ENCODE measurements around the gene DCTN4. TPM values are rescaled to one million over a fixed set of nuclear protein-coding genes. Genes with fewer than 3 reads are reported as not detected.
A peak's percentile ranks its signal among the peaks of the same experiment; 100 is the strongest.

The DCTN4 gene
- total RNA-seq, 1 donor, result 66.2 TPM

- Histone ChIP-seq H3K4me1 (ENCODE audit: insufficient read depth, low read length) (peaks cover 5% of the 10 kb centered on the region), H4K20me1 (ENCODE audit: insufficient read depth, low read length) (no peaks in the 10 kb centered on the region), H3K27ac (ENCODE audit: low read depth, low read length) (no peak overlapping the region), H3K4me2 (ENCODE audit: insufficient read depth, low read length) (no peak overlapping the region), H3K36me3 (ENCODE audit: insufficient read depth, low read length) (no peaks in the 10 kb centered on the region), H3K4me3 (ENCODE audit: insufficient read depth, low read length) (no peak overlapping the region), H3K79me2 (ENCODE audit: insufficient read depth, low read length) (no peaks in the 10 kb centered on the region), H3K9me3 (ENCODE audit: low read depth, low read length) (no peaks in the 10 kb centered on the region), H2AFZ (ENCODE audit: low read length) (no peak overlapping the region), H3K27me3 (ENCODE audit: insufficient read depth, low read length) (peaks cover 13% of the 10 kb centered on the region)
- DNase-seq (ENCODE audit: insufficient read length, low spot score, missing footprints), result peak; percentile 76
- TF ChIP-seq CTCF (IDR thresholded peaks at IDR 0.05; ENCODE audit: extremely low read depth, low read depth, low read length), result no peak
These were observed 98.5 kb downstream of the DCTN4 start for GRCh38 chr5:150660108-150660831.

DNA sequence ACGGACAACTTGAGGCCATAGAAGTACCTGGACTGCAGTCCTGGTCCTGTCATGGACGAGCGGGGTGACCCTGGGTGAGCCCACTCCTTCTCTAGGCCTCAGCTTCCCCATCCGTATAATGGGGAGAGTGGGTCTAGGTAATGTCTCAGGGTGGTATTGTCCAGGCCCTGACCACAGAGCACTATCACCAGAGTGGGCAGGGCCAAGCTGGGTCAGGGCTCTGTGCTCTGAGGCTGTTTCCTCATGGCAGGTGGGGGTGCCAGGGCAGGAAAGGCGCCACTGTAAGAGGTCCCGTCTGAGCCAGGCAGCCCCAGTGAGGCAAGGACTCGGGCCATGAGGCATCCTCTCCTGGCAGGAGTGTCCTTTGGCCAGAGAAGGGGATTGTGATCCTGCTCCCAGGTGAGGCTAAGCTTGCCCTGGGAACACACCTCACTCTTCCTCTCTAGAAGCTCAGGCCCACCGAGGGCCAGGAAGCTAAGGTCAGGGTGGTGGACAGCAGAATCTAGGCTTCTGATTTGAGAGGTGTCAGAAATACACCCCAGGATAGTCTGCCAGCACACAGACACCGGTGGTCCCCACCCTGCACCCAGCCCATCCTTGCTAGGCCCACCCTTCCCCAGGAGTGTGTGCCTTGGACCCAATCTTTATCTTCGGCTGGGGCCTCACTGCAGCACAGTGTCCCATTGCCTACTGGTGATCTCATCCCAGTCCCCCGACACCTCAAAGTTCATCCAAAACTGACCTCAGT lies 99.3 kb downstream of the DCTN4 start:
- no peaks in the 10 kb centered on the region for H4K20me1 ChIP-seq (ENCODE audit: insufficient read depth, low read length)
- no peak overlapping the region for H3K4me2 ChIP-seq (ENCODE audit: insufficient read depth, low read length)
- TF ChIP-seq CTCF (IDR thresholded peaks at IDR 0.05; ENCODE audit: extremely low read depth, low read depth, low read length), result no peak
- no peaks in the 10 kb centered on the region for H3K79me2 ChIP-seq (ENCODE audit: insufficient read depth, low read length)
- H3K27ac ChIP-seq (ENCODE audit: low read depth, low read length), result no peak overlapping the region
- no peak overlapping the region for H3K4me3 ChIP-seq (ENCODE audit: insufficient read depth, low read length)
- H3K36me3 ChIP-seq (ENCODE audit: insufficient read depth, low read length), result no peaks in the 10 kb centered on the region
- no peaks in the 10 kb centered on the region for H3K9me3 ChIP-seq (ENCODE audit: low read depth, low read length)
- H2AFZ ChIP-seq (ENCODE audit: low read length), result no peak overlapping the region
- H3K27me3 ChIP-seq (ENCODE audit: insufficient read depth, low read length), result peaks cover 8% of the 10 kb centered on the region
- DNase-seq (ENCODE audit: insufficient read length, low spot score, missing footprints), result peak; percentile 56
- peaks cover 5% of the 10 kb centered on the region for H3K4me1 ChIP-seq (ENCODE audit: insufficient read depth, low read length)

DNA sequence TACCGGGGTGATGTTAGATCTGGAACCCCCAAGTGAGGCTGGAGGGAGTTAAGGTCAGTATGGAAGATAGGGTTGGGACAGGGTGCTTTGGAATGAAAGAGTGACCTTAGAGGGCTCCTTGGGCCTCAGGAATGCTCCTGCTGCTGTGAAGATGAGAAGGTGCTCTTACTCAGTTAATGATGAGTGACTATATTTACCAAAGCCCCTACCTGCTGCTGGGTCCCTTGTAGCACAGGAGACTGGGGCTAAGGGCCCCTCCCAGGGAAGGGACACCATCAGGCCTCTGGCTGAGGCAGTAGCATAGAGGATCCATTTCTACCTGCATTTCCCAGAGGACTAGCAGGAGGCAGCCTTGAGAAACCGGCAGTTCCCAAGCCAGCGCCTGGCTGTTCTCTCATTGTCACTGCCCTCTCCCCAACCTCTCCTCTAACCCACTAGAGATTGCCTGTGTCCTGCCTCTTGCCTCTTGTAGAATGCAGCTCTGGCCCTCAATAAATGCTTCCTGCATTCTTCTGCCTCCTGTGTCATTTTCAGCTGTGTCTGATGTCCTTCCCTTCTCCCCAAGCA lies 100.0 kb downstream of the DCTN4 start:
- peak; percentile 75 for DNase-seq (ENCODE audit: insufficient read length, low spot score, missing footprints)
- peaks cover 12% of the 10 kb centered on the region for H3K4me1 ChIP-seq (ENCODE audit: insufficient read depth, low read length)
- no peak overlapping the region for H2AFZ ChIP-seq (ENCODE audit: low read length)

More for the DNA sequence above, 100.0 kb downstream of the DCTN4 start:
- no peaks in the 10 kb centered on the region for H3K9me3 ChIP-seq (ENCODE audit: low read depth, low read length)
- no peaks in the 10 kb centered on the region for H3K79me2 ChIP-seq (ENCODE audit: insufficient read depth, low read length)
- H4K20me1 ChIP-seq (ENCODE audit: insufficient read depth, low read length), result no peaks in the 10 kb centered on the region
- no peak overlapping the region for H3K4me2 ChIP-seq (ENCODE audit: insufficient read depth, low read length)
- peaks cover 3% of the 10 kb centered on the region for H3K27me3 ChIP-seq (ENCODE audit: insufficient read depth, low read length)
- TF ChIP-seq CTCF (IDR thresholded peaks at IDR 0.05; ENCODE audit: extremely low read depth, low read depth, low read length), result no peak
- no peaks in the 10 kb centered on the region for H3K36me3 ChIP-seq (ENCODE audit: insufficient read depth, low read length)
- H3K4me3 ChIP-seq (ENCODE audit: insufficient read depth, low read length), result no peak overlapping the region
- H3K27ac ChIP-seq (ENCODE audit: low read depth, low read length), result no peak overlapping the region

Other genes with a start within 250 kb of the DCTN4 start
- 2.7 and 4.0 TPM in 2 replicates for gene SYNPO, start 118.4 kb downstream of the DCTN4 start, total RNA-seq
- under 0.01 TPM in 1 of 2 replicates, not detected in the other for gene MYOZ3, start 97.8 kb downstream of the DCTN4 start, total RNA-seq
- gene RBM22, start 58.0 kb downstream of the DCTN4 start, total RNA-seq, result 27.1 and 29.2 TPM in 2 replicates
- 46.3 and 51.9 TPM in 2 replicates for gene SMIM3, start 19.7 kb upstream of the DCTN4 start, total RNA-seq
- gene IRGM, start 87.5 kb upstream of the DCTN4 start, total RNA-seq, result not detected in 2 replicates
- gene ZNF300, start 146.0 kb upstream of the DCTN4 start, total RNA-seq, result 5.9 and 6.5 TPM in 2 replicates

All from osteoblast (primary cell).